Measurements from ENCODE around the gene LASP1NB.

The LASP1NB gene

GRCh38 chr17:38897176-38897575 lies 28.2 kb upstream of the LASP1NB start:
- DNase-seq (ENCODE audit: low read depth) = no peak
- TF ChIP-seq CTCF (conservative IDR thresholded peaks at IDR 0.05; ENCODE audit: low read depth, low read length) = no peak
- no peak overlapping the region for H3K4me3 ChIP-seq (ENCODE audit: low read depth, low read length)

- DNase-seq (ENCODE audit: low read depth) = no peak
- TF ChIP-seq CTCF (conservative IDR thresholded peaks at IDR 0.05; ENCODE audit: low read depth, low read length) = no peak
- H3K4me3 ChIP-seq (ENCODE audit: low read depth, low read length) = no peak overlapping the region
Measured at GRCh38 chr17:38897671-38898290, 27.6 kb upstream of the LASP1NB start.

GRCh38 chr17:38898291-38898679 lies 27.1 kb upstream of the LASP1NB start:
- H3K4me3 ChIP-seq (ENCODE audit: low read depth, low read length) = no peak overlapping the region
- no peak for TF ChIP-seq CTCF (conservative IDR thresholded peaks at IDR 0.05; ENCODE audit: low read depth, low read length)
- no peak for DNase-seq (ENCODE audit: low read depth)

GRCh38 chr17:38898812-38899348 lies 26.5 kb upstream of the LASP1NB start:
- H3K4me3 ChIP-seq (ENCODE audit: low read depth, low read length) = no peak overlapping the region
- no peak for DNase-seq (ENCODE audit: low read depth)
- no peak for TF ChIP-seq CTCF (conservative IDR thresholded peaks at IDR 0.05; ENCODE audit: low read depth, low read length)

GRCh38 chr17:38899421-38899820 lies 26.0 kb upstream of the LASP1NB start:
- TF ChIP-seq CTCF (conservative IDR thresholded peaks at IDR 0.05; ENCODE audit: low read depth, low read length) = no peak
- no peak for DNase-seq (ENCODE audit: low read depth)
- H3K4me3 ChIP-seq (ENCODE audit: low read depth, low read length) = no peak overlapping the region

- DNase-seq (ENCODE audit: low read depth) = peak; percentile 90
- H3K4me3 ChIP-seq (ENCODE audit: low read depth, low read length) = no peak overlapping the region
- TF ChIP-seq CTCF (conservative IDR thresholded peaks at IDR 0.05; ENCODE audit: low read depth, low read length) = no peak
Measured at GRCh38 chr17:38900978-38901656, 24.3 kb upstream of the LASP1NB start.
